K562 (cell line): ENCODE measurements around the gene TCF12. TPM values are rescaled to one million over a fixed set of nuclear protein-coding genes. Genes with fewer than 3 reads are reported as not detected.

Experiments used
- ATF3 ChIP-seq, 2 experiments: fragments of 450-650 bp in 1 of 2; sonication (generic) in 1 of 2; formaldehyde crosslinking in 1 of 2; IDR thresholded peaks in 1 of 2; conservative IDR thresholded peaks in 1 of 2; 2 replicates each; pipeline versions ENCODE4 v1.6.1 to v1.8.1; 2016 to 2023; ENCODE audit warnings: mild to moderate bottlenecking in 2 of 2, moderate library complexity in 2 of 2, inconsistent platforms in 1 of 2, missing genetic modification reagents in 1 of 2
- CHAMP1 ChIP-seq: fragments of 450-650 bp; IDR thresholded peaks from 2 replicates; pipeline ENCODE4 v1.6.1; 2016; ENCODE audit warnings: mild to moderate bottlenecking
- E2F3 ChIP-seq: fragments of 250-450 bp; sonication (Bioruptor Pico); IDR thresholded peaks from 2 replicates; pipeline ENCODE4 v1.4.0; 2020; ENCODE audit warnings: mild to moderate bottlenecking
- MAFF ChIP-seq: IDR thresholded peaks from 2 replicates; pipeline ENCODE4 v1.6.1; 2012; ENCODE audit warnings: low read length, improper control_type of control experiment
- MYNN ChIP-seq, 2 experiments: sonication (generic); formaldehyde crosslinking in 1 of 2; IDR thresholded peaks; 2 replicates each; pipeline versions ENCODE4 v1.5.0 to v1.6.1; 2016 to 2020; ENCODE audit warnings: antibody characterized with exemption in 1 of 2, missing genetic modification reagents in 1 of 2
- NCOA6 ChIP-seq: fragments of 450-650 bp; IDR thresholded peaks from 2 replicates; pipeline ENCODE4 v1.6.1; 2017; ENCODE audit warnings: mild to moderate bottlenecking
- NRF1 ChIP-seq, 2 experiments: fragments of 450-650 bp; IDR thresholded peaks in 1 of 2; conservative IDR thresholded peaks in 1 of 2; 2 replicates each; pipeline ENCODE4 v1.6.1; 2014; ENCODE audit warnings: mild to moderate bottlenecking in 2 of 2
- RB1 ChIP-seq: fragments of 450-650 bp; IDR thresholded peaks from 2 replicates; pipeline ENCODE4 v1.6.1; 2017; ENCODE audit warnings: low read depth, mild to moderate bottlenecking
- SIN3A ChIP-seq, 2 experiments: fragments of 150-350 bp in 1 of 2; IDR thresholded peaks; 2 replicates each; pipeline ENCODE4 v1.6.1; 2011 to 2016; ENCODE audit warnings: borderline replicate concordance in 2 of 2, low read depth in 2 of 2, low read length in 2 of 2, mild to moderate bottlenecking in 2 of 2, moderate library complexity in 2 of 2; ENCODE audit not compliant: control insufficient read depth in 1 of 2
- SMC3 ChIP-seq: conservative IDR thresholded peaks from 2 replicates; pipeline ENCODE4 v1.6.1; 2011; ENCODE audit warnings: low read depth, low read length, improper control_type of control experiment; ENCODE audit not compliant: insufficient read depth
- TCF7L2 ChIP-seq: fragments of 150-350 bp; IDR thresholded peaks from 2 replicates; pipeline ENCODE4 v1.6.1; 2016; ENCODE audit warnings: low read depth, mild to moderate bottlenecking, low read length, moderate library complexity
- ZNF175 ChIP-seq: fragments of 200-800 bp; sonication (Bioruptor generic); IDR thresholded peaks from 2 replicates; pipeline ENCODE4 v1.6.1; 2016; ENCODE audit warnings: low read depth, mild to moderate bottlenecking, missing genetic modification characterization, missing compliant biosample characterization
- ZNF3 ChIP-seq: fragments of 250-450 bp; sonication (Bioruptor Pico); IDR thresholded peaks from 2 replicates; pipeline ENCODE4 v1.5.0; 2021; ENCODE audit warnings: mild to moderate bottlenecking, moderate library complexity
- ZNF316 ChIP-seq: fragments of 450-650 bp; IDR thresholded peaks from 2 replicates; pipeline ENCODE4 v1.6.1; 2016
- ZNF512 ChIP-seq: IDR thresholded peaks from 2 replicates; pipeline ENCODE4 v1.6.1; 2016; ENCODE audit warnings: missing genetic modification characterization, missing compliant biosample characterization
- ZNF766 ChIP-seq: fragments of 200-800 bp; sonication (Bioruptor generic); conservative IDR thresholded peaks from 2 replicates; pipeline ENCODE4 v1.6.1; 2016; ENCODE audit warnings: missing genetic modification characterization, missing compliant biosample characterization
- polyA plus RNA-seq, 8 experiments: library from polyadenylated mRNA; depleted of rRNA in 4 of 8; stranded (reverse) in 5 of 8; unstranded in 3 of 8; fragments of >200 nt; fragmentation: Nextera tagmentation in 2 of 8; fragmentation: Illumina TruSeq in 1 of 8; extraction: Ambion mirVana in 2 of 8; extraction: Trizol in 1 of 8; gene quantifications; 2 replicates each; pipeline versions ENCODE4 v1.2.1 to v1.2.3, GENCODE V29; 2011 to 2014; ENCODE audit warnings: inconsistent platforms in 1 of 8, missing spikeins in 1 of 8
- total RNA-seq, 7 experiments: library from RNA; depleted of rRNA in 6 of 7; stranded (reverse); fragments of >200 nt in 6 of 7; fragmentation: Illumina TruSeq in 2 of 7; extraction: Trizol in 2 of 7; gene quantifications; 2 replicates each; pipeline versions ENCODE4 v1.2.1 to v1.2.3, GENCODE V29; 2011 to 2021; ENCODE audit warnings: low replicate concordance in 1 of 7
- TF ChIP-seq, protein P1 (sequence below): fragments of 250-450 bp; sonication (Bioruptor Pico); IDR thresholded peaks from 2 replicates; pipeline ENCODE4 v1.5.0; 2021; ENCODE audit warnings: mild to moderate bottlenecking, borderline replicate concordance

The TCF12 gene
- total and polyA plus RNA-seq, 9 of the 15 experiments (the other 6 are each of a cell fraction or from before 2014, with no cell fraction given) = 10.5 to 132 (median 52.9) TPM

DNA sequence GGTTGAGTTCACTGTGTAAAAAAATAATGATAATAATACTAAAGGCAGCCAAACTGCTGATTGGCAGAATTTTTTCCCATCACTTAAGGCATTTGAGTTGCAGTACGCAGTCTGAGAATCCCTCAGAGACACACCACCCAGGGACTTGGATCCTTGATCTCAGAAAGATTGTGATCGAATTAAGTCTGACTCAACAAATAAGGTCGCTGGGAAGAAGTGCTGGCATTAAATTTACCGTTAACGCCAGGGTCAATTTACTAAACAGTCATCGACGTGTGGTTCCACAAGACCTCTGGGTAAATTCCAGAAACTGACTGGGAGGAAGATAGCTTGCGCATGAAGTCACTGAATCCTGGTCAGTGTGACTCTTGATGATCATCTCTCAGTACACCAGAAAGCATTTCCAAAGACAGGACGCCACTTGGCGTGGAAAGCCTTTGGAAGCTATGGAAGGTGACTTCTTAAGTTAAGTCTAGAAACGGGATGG lies 409.6 kb downstream of the TCF12 start (continued):
- TF ChIP-seq ZNF316 (peak; percentile 91), ZNF175 (CRISPR knock-in tag) (peak; percentile 77; the same call in 1 of the 2 replicates), ATF3 (IDR thresholded peaks at IDR 0.05) (peak; percentile 38; the same call in 1 of the 2 replicates), ATF3 (CRISPR knock-in tag; conservative IDR thresholded peaks at IDR 0.05) (no peak), ZNF512 (tag) (no peak), ZNF766 (CRISPR knock-in tag) (0 out of 2 replicates have a peak, but pooled peaks have one; percentile 38), ZNF3 (CRISPR knock-in tag) (no peak), RB1 (no peak), TCF7L2 (no peak), E2F3 (CRISPR knock-in tag) (no peak), NCOA6 (0 out of 2 replicates have a peak, but pooled peaks have one; percentile 16), SIN3A (IDR thresholded peaks at IDR 0.05; ENCODE audit: borderline replicate concordance in 2 of 2, control insufficient read depth in 1 of 2, low read depth in 2 of 2, low read length in 2 of 2) (no peak), CHAMP1 (no peak), SMC3 (no peak), MYNN (IDR thresholded peaks at IDR 0.05) (no peak), MYNN (CRISPR knock-in tag; IDR thresholded peaks at IDR 0.05) (no peak), NRF1 (conservative IDR thresholded peaks at IDR 0.05 in 1 of 2, IDR thresholded peaks at IDR 0.05 in 1 of 2) (peak; percentile 62 to 68), MAFF (peak; percentile 34; the same call in 1 of the 2 replicates)
- TF ChIP-seq, protein P1, sequence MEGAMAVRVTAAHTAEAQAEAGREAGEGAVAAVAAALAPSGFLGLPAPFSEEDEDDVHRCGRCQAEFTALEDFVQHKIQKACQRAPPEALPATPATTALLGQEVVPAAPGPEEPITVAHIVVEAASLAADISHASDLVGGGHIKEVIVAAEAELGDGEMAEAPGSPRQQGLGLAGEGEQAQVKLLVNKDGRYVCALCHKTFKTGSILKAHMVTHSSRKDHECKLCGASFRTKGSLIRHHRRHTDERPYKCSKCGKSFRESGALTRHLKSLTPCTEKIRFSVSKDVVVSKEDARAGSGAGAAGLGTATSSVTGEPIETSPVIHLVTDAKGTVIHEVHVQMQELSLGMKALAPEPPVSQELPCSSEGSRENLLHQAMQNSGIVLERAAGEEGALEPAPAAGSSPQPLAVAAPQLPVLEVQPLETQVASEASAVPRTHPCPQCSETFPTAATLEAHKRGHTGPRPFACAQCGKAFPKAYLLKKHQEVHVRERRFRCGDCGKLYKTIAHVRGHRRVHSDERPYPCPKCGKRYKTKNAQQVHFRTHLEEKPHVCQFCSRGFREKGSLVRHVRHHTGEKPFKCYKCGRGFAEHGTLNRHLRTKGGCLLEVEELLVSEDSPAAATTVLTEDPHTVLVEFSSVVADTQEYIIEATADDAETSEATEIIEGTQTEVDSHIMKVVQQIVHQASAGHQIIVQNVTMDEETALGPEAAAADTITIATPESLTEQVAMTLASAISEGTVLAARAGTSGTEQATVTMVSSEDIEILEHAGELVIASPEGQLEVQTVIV = no peak
